Measurements from ENCODE around the gene CATSPERB. TPM values are rescaled to one million over a fixed set of nuclear protein-coding genes. Genes with fewer than 3 reads are reported as not detected.
"Not testable (repeated sequence)": the region's sequence is repeated elsewhere in the genome, so short reads cannot be mapped to it uniquely, and the experiment has no call there.

The CATSPERB gene
- total RNA-seq, 1 donor from 2014 or later: 0.99 TPM

DNA sequence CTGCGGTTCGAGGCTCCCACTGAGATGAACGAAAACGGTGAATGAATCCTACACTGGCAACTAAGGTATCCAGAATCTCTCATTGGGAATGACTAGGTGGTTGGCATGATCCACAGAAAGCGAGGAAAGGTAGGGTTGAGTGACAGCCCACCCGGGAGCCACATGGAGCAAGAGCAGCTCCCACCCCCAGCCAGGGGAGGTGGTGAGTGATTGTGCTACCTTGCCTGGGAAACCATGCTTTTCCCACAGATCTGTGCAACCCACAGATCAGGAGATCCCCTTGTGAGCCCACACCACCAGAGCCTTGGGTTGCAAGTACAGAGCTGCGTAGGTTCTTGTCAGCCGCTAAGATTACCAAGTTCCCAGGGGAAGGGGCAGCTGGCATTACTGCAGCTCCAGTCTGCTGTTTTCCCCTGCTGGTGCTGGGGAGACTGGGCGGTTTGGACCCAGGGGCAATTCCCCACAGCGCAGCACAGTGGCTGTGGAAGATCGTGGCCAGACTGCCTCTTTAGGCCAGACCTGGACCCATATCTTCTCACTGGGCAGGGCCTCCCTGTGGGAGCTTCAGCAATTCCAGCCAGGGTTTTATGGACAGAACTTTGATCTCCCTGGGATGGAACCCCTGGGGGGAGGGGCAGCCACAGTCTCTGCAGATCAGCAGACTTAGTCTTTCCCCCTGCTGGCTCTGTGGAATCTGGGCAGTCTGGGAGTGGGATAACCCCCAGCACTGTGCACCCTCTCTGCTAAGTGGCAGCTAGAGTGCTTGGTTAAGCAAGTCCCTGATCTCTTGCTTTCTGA is 177.2 kb downstream of the CATSPERB start:
- Mint-ChIP-seq H3K27ac (ENCODE audit: unreplicated experiment) (no peak overlapping the region), H3K36me3 (ENCODE audit: low read depth) (no peaks in the 10 kb centered on the region), H3K4me3 (ENCODE audit: unreplicated experiment) (no peak overlapping the region), H3K4me1 (ENCODE audit: low read depth) (no peaks in the 10 kb centered on the region), H3K27me3 (ENCODE audit: low read depth) (peaks cover 7% of the 10 kb centered on the region), H3K9me3 (ENCODE audit: low read depth) (peaks cover 14% of the 10 kb centered on the region)
- TF ChIP-seq, protein P1, sequence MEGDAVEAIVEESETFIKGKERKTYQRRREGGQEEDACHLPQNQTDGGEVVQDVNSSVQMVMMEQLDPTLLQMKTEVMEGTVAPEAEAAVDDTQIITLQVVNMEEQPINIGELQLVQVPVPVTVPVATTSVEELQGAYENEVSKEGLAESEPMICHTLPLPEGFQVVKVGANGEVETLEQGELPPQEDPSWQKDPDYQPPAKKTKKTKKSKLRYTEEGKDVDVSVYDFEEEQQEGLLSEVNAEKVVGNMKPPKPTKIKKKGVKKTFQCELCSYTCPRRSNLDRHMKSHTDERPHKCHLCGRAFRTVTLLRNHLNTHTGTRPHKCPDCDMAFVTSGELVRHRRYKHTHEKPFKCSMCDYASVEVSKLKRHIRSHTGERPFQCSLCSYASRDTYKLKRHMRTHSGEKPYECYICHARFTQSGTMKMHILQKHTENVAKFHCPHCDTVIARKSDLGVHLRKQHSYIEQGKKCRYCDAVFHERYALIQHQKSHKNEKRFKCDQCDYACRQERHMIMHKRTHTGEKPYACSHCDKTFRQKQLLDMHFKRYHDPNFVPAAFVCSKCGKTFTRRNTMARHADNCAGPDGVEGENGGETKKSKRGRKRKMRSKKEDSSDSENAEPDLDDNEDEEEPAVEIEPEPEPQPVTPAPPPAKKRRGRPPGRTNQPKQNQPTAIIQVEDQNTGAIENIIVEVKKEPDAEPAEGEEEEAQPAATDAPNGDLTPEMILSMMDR (IDR thresholded peaks at IDR 0.05): no peak
- no peak for DNase-seq (ENCODE audit: low spot score)

- no peaks in the 10 kb centered on the region for H3K36me3 Mint-ChIP-seq (ENCODE audit: low read depth)
- H3K27ac Mint-ChIP-seq (ENCODE audit: unreplicated experiment): no peak overlapping the region
- H3K4me3 Mint-ChIP-seq (ENCODE audit: unreplicated experiment): no peak overlapping the region
- no peak for DNase-seq (ENCODE audit: low spot score)
- H3K9me3 Mint-ChIP-seq (ENCODE audit: low read depth): peaks cover 3% of the 10 kb centered on the region
- TF ChIP-seq, protein P1 (IDR thresholded peaks at IDR 0.05): no peak
- H3K4me1 Mint-ChIP-seq (ENCODE audit: low read depth): no peaks in the 10 kb centered on the region
- peaks cover 8% of the 10 kb centered on the region for H3K27me3 Mint-ChIP-seq (ENCODE audit: low read depth)
Observed at GRCh38 chr14:91548108-91548507, 183.8 kb downstream of the CATSPERB start.

- H3K36me3 Mint-ChIP-seq (ENCODE audit: low read depth): no peaks in the 10 kb centered on the region
- H3K4me3 Mint-ChIP-seq (ENCODE audit: unreplicated experiment): no peak overlapping the region
- H3K9me3 Mint-ChIP-seq (ENCODE audit: low read depth): peaks cover 14% of the 10 kb centered on the region
- no peak overlapping the region for H3K27ac Mint-ChIP-seq (ENCODE audit: unreplicated experiment)
- no peak for DNase-seq (ENCODE audit: low spot score)
- no peaks in the 10 kb centered on the region for H3K4me1 Mint-ChIP-seq (ENCODE audit: low read depth)
- H3K27me3 Mint-ChIP-seq (ENCODE audit: low read depth): peaks cover 10% of the 10 kb centered on the region
- TF ChIP-seq, protein P1 (IDR thresholded peaks at IDR 0.05): no peak
Observed at GRCh38 chr14:91545946-91546716, 185.8 kb downstream of the CATSPERB start.

- Mint-ChIP-seq H3K4me1 (ENCODE audit: low read depth) (no peaks in the 10 kb centered on the region), H3K4me3 (ENCODE audit: unreplicated experiment) (no peak overlapping the region), H3K9me3 (ENCODE audit: low read depth) (peaks cover 17% of the 10 kb centered on the region), H3K27me3 (ENCODE audit: low read depth) (peaks cover 10% of the 10 kb centered on the region), H3K27ac (ENCODE audit: unreplicated experiment) (no peak overlapping the region), H3K36me3 (ENCODE audit: low read depth) (peaks cover 1% of the 10 kb centered on the region)
- DNase-seq (ENCODE audit: low spot score): no peak
- TF ChIP-seq, protein P1 (IDR thresholded peaks at IDR 0.05): no peak
Observed at GRCh38 chr14:91545204-91545603, 186.7 kb downstream of the CATSPERB start.

- H3K36me3 Mint-ChIP-seq (ENCODE audit: low read depth): peaks cover 1% of the 10 kb centered on the region
- no peak overlapping the region for H3K27ac Mint-ChIP-seq (ENCODE audit: unreplicated experiment)
- no peak overlapping the region for H3K4me3 Mint-ChIP-seq (ENCODE audit: unreplicated experiment)
- peaks cover 8% of the 10 kb centered on the region for H3K27me3 Mint-ChIP-seq (ENCODE audit: low read depth)
- DNase-seq (ENCODE audit: low spot score): no peak
- peaks cover 8% of the 10 kb centered on the region for H3K9me3 Mint-ChIP-seq (ENCODE audit: low read depth)
- H3K4me1 Mint-ChIP-seq (ENCODE audit: low read depth): no peaks in the 10 kb centered on the region
- TF ChIP-seq, protein P1 (IDR thresholded peaks at IDR 0.05): no peak
Observed at GRCh38 chr14:91536327-91536726, 195.6 kb downstream of the CATSPERB start.

DNA sequence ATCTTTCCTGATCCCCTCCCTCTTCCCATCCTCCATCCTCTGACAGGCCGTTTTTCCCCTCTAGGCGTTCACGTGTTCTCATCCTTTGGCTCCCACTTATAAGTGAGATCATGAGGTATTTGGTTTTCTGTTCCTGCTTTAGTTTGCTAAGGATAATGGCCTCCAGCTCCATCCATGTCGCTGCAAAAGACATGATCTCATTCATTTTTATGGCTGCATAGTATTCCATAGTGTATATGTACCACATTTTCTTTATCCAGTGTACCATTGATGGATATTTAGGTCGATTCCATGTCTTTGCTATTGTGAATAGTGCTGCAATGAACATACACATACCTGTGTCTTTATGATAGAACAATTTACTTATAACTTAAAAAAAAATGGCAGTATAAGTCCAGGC is 197.8 kb downstream of the CATSPERB start:
- not testable (repeated sequence) for H3K4me3 Mint-ChIP-seq (ENCODE audit: unreplicated experiment)

More for the DNA sequence above, 197.8 kb downstream of the CATSPERB start:
- H3K27me3 Mint-ChIP-seq (ENCODE audit: low read depth); H3K36me3 Mint-ChIP-seq (ENCODE audit: low read depth); DNase-seq (ENCODE audit: low spot score); H3K9me3 Mint-ChIP-seq (ENCODE audit: low read depth); H3K4me1 Mint-ChIP-seq (ENCODE audit: low read depth); H3K27ac Mint-ChIP-seq (ENCODE audit: unreplicated experiment): not testable (repeated sequence)
